ENCODE results near the gene MYRIP. TPM values are rescaled to one million over a fixed set of nuclear protein-coding genes. Genes with fewer than 3 reads are reported as not detected.

MYRIP gene
- total RNA-seq, 2 donors from 2014 or later = 4.8 to 9.3 TPM

DNA sequence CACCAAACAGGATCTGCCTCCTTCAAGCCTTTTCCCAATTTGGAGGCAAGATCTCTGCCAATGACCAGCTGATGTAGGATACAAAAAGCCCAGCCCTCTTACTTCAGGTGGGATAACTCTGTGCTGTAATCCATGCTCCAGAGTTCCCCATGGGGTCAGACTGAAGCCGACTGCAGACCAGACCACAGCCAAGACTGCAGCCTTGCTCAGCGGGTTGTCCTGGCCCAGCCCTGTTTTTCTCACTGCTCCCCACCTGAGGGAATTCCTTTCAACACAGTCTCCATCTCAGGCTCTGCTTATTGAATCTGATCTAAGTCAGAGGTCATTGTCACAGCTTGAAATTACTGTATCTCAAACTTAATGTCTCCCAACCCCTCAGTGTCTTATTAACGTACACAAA is 207.0 kb downstream of the MYRIP start:
- Histone ChIP-seq H3K27ac (no peak overlapping the region), H3K9me3 (no peaks in the 10 kb centered on the region), H3K36me3 (no peaks in the 10 kb centered on the region), H3K4me1 (replicated peaks) (no peaks in the 10 kb centered on the region), H3K27me3 (replicated peaks; ENCODE audit: insufficient read depth) (no peaks in the 10 kb centered on the region), H3K4me3 (no peak overlapping the region)
- intact Hi-C loops (cut with DNase I) = no loop called here
- DNase-seq (ENCODE audit: low spot score) = no peak
- 63% methylated on average over 3 of the region's 3 CpGs for WGBS
- TF ChIP-seq POLR2A (IDR thresholded peaks at IDR 0.05) (no peak), POLR2AphosphoS5 (IDR thresholded peaks at IDR 0.05) (no peak)
- TF ChIP-seq, protein P1, sequence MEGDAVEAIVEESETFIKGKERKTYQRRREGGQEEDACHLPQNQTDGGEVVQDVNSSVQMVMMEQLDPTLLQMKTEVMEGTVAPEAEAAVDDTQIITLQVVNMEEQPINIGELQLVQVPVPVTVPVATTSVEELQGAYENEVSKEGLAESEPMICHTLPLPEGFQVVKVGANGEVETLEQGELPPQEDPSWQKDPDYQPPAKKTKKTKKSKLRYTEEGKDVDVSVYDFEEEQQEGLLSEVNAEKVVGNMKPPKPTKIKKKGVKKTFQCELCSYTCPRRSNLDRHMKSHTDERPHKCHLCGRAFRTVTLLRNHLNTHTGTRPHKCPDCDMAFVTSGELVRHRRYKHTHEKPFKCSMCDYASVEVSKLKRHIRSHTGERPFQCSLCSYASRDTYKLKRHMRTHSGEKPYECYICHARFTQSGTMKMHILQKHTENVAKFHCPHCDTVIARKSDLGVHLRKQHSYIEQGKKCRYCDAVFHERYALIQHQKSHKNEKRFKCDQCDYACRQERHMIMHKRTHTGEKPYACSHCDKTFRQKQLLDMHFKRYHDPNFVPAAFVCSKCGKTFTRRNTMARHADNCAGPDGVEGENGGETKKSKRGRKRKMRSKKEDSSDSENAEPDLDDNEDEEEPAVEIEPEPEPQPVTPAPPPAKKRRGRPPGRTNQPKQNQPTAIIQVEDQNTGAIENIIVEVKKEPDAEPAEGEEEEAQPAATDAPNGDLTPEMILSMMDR (IDR thresholded peaks at IDR 0.05) = no peak

DNA sequence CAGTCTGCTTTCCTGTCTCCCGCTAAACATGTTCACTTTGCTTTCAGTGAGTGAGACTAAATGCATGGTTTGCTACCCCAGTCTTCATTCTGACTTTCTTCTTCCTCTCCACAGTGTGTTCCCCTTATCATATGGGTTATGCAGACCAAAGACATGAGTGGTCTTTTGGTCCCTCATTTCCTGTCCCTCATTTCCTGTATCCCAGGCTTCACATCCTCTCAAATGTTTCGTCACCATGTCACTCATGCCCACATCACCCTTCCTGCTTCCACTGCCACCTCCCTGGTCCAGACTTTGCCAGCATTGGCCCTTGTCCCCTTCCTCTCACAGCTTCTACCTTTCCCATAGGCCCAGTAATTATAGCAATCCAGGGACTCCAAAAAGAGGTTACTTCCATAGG is 209.0 kb downstream of the MYRIP start:
- intact Hi-C loops (cut with DNase I) = no loop called here
- no peak overlapping the region for H3K27ac ChIP-seq
- no peak for DNase-seq (ENCODE audit: low spot score)
- TF ChIP-seq POLR2A (IDR thresholded peaks at IDR 0.05) (no peak), POLR2AphosphoS5 (IDR thresholded peaks at IDR 0.05) (no peak)
- TF ChIP-seq, protein P1 (IDR thresholded peaks at IDR 0.05) = no peak
- H3K4me1 ChIP-seq (replicated peaks) = no peaks in the 10 kb centered on the region
- no peak overlapping the region for H3K4me3 ChIP-seq
- H3K36me3 ChIP-seq = no peaks in the 10 kb centered on the region
- WGBS = 92% methylated on average over 2 of the region's 2 CpGs
- H3K27me3 ChIP-seq (replicated peaks; ENCODE audit: insufficient read depth) = no peaks in the 10 kb centered on the region
- H3K9me3 ChIP-seq = no peaks in the 10 kb centered on the region

GRCh38 chr3:40019376-40019775 is 210.0 kb downstream of the MYRIP start:
- Histone ChIP-seq H3K36me3 (no peaks in the 10 kb centered on the region), H3K9me3 (no peaks in the 10 kb centered on the region), H3K27ac (no peak overlapping the region), H3K4me1 (replicated peaks) (no peaks in the 10 kb centered on the region), H3K27me3 (replicated peaks; ENCODE audit: insufficient read depth) (no peaks in the 10 kb centered on the region), H3K4me3 (no peak overlapping the region)
- 55% methylated on average over 3 of the region's 3 CpGs for WGBS
- DNase-seq (ENCODE audit: low spot score) = no peak
- TF ChIP-seq POLR2AphosphoS5 (IDR thresholded peaks at IDR 0.05) = no peak
- TF ChIP-seq, protein P1 (IDR thresholded peaks at IDR 0.05) = no peak
- no peak for TF ChIP-seq POLR2A (IDR thresholded peaks at IDR 0.05)
- intact Hi-C loops (cut with DNase I) = no loop called here

- no peaks in the 10 kb centered on the region for H3K4me1 ChIP-seq (replicated peaks)
- no peaks in the 10 kb centered on the region for H3K27me3 ChIP-seq (replicated peaks; ENCODE audit: insufficient read depth)
- H3K4me3 ChIP-seq = no peak overlapping the region
- TF ChIP-seq POLR2AphosphoS5 (IDR thresholded peaks at IDR 0.05) (no peak), POLR2A (IDR thresholded peaks at IDR 0.05) (no peak)
- TF ChIP-seq, protein P1 (IDR thresholded peaks at IDR 0.05) = no peak
- no peaks in the 10 kb centered on the region for H3K9me3 ChIP-seq
- no peak overlapping the region for H3K27ac ChIP-seq
- 61% methylated on average over 2 of the region's 2 CpGs for WGBS
- DNase-seq (ENCODE audit: low spot score) = no peak
- no peaks in the 10 kb centered on the region for H3K36me3 ChIP-seq
- intact Hi-C loops (cut with DNase I) = no loop called here
Measured at GRCh38 chr3:40020689-40021088, 211.3 kb downstream of the MYRIP start.

- H3K4me1 ChIP-seq (replicated peaks) = no peaks in the 10 kb centered on the region
- H3K36me3 ChIP-seq = no peaks in the 10 kb centered on the region
- DNase-seq (ENCODE audit: low spot score) = no peak
- TF ChIP-seq POLR2AphosphoS5 (IDR thresholded peaks at IDR 0.05) = no peak
- TF ChIP-seq, protein P1 (IDR thresholded peaks at IDR 0.05) = no peak
- TF ChIP-seq POLR2A (IDR thresholded peaks at IDR 0.05) = no peak
- 85% methylated on average over 1 of the region's 1 CpG for WGBS
- H3K27me3 ChIP-seq (replicated peaks; ENCODE audit: insufficient read depth) = no peaks in the 10 kb centered on the region
- no peak overlapping the region for H3K4me3 ChIP-seq
- H3K27ac ChIP-seq = no peak overlapping the region
- no peaks in the 10 kb centered on the region for H3K9me3 ChIP-seq
- intact Hi-C loops (cut with DNase I) = no loop called here
Measured at GRCh38 chr3:40021338-40021737, 211.9 kb downstream of the MYRIP start.
